ENCODE data around the gene SPTSSA.
"Not testable (repeated sequence)": the region's sequence is repeated elsewhere in the genome, so short reads cannot be mapped to it uniquely, and the experiment has no call there.

Gene SPTSSA

DNA sequence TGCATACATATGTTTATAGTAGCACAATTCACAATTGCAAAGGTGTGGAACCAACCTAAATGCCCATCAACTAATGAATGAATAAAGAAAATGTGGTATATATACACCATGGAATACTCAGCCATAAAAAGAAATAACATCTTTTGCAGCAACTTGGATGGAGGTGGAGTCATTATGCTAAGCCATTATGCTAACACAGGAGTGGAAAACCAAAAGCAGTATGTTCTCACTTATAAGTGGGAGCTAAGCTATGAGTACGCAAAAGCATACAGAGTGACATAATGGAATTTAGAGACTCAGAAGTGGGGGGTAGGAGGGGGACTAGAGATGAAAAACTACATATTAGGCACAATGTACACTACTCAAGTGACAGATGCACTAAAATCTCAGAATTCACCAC, 16.2 kb upstream of the SPTSSA start:
- no CpG with 5 or more reads among the region's 1 CpG for WGBS (ENCODE audit: extremely low coverage, insufficient coverage, low lambda C conversion rate)
- Histone ChIP-seq H3K27ac (ENCODE audit: low read depth, low read length) (no peak overlapping the region), H3K27me3 (ENCODE audit: insufficient read depth, low read length, poor library complexity) (no peaks in the 10 kb centered on the region), H3K79me2 (ENCODE audit: control insufficient read depth, insufficient read depth, low read length) (no peaks in the 10 kb centered on the region), H3K23ac (ENCODE audit: low read length) (no peak overlapping the region), H3K4me3 (ENCODE audit: low read length) (no peak overlapping the region), H2BK120ac (ENCODE audit: low read depth, low read length) (no peak overlapping the region), H2BK15ac (replicated peaks; ENCODE audit: low read depth) (no peak overlapping the region), H3K36me3 (ENCODE audit: control insufficient read depth, insufficient read depth, low read length) (no peaks in the 10 kb centered on the region), H4K5ac (ENCODE audit: low read length) (no peak overlapping the region), H2BK5ac (ENCODE audit: low read length) (no peak overlapping the region), H3K79me1 (ENCODE audit: low read length) (no peaks in the 10 kb centered on the region), H3K9ac (ENCODE audit: low read length) (no peak overlapping the region), H3K4me1 (ENCODE audit: control insufficient read depth, low read depth, low read length) (no peaks in the 10 kb centered on the region), H3K56ac (ENCODE audit: low read length) (no peak overlapping the region), H3K18ac (ENCODE audit: low read length) (no peak overlapping the region), H4K8ac (ENCODE audit: low read depth, low read length) (no peak overlapping the region), H3K4ac (ENCODE audit: low read depth, low read length) (no peak overlapping the region), H3K4me2 (ENCODE audit: low read length) (no peak overlapping the region), H2AK5ac (ENCODE audit: low read length) (no peak overlapping the region)
- no peak for DNase-seq

DNA sequence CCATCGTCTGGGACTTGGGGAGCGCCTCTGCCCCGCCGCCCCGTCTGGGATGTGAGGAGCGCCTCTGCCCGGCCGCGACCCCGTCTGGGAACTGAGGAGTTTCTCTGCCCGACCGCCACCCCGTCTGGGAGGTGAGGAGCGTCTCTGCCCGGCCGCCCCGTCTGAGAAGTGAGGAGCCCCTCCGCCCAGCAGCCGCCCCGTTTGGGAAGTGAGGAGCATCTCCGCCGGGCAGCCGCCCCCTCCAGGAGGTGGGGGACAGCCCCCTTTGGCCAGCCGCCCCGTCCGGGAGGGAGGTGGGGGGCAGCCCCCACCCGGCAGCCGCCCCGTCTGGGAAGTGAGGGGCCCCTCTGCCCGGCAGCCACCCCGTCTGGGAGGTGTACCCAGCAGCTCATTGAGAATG, 14.0 kb upstream of the SPTSSA start:
- H3K4me3 ChIP-seq (ENCODE audit: low read length); H2BK120ac ChIP-seq (ENCODE audit: low read depth, low read length); H3K18ac ChIP-seq (ENCODE audit: low read length); H4K5ac ChIP-seq (ENCODE audit: low read length); H2BK5ac ChIP-seq (ENCODE audit: low read length); H3K23ac ChIP-seq (ENCODE audit: low read length); H4K8ac ChIP-seq (ENCODE audit: low read depth, low read length); H3K4me1 ChIP-seq (ENCODE audit: control insufficient read depth, low read depth, low read length); H3K79me2 ChIP-seq (ENCODE audit: control insufficient read depth, insufficient read depth, low read length); H3K36me3 ChIP-seq (ENCODE audit: control insufficient read depth, insufficient read depth, low read length); H3K27me3 ChIP-seq (ENCODE audit: insufficient read depth, low read length, poor library complexity); H3K56ac ChIP-seq (ENCODE audit: low read length); H3K4ac ChIP-seq (ENCODE audit: low read depth, low read length); H3K79me1 ChIP-seq (ENCODE audit: low read length); H2AK5ac ChIP-seq (ENCODE audit: low read length); DNase-seq; H3K9ac ChIP-seq (ENCODE audit: low read length); H3K4me2 ChIP-seq (ENCODE audit: low read length); H3K27ac ChIP-seq (ENCODE audit: low read depth, low read length); H2BK15ac ChIP-seq (replicated peaks; ENCODE audit: low read depth): not testable (repeated sequence)
- WGBS (ENCODE audit: extremely low coverage, insufficient coverage, low lambda C conversion rate): no CpG with 5 or more reads among the region's 31 CpGs

DNA sequence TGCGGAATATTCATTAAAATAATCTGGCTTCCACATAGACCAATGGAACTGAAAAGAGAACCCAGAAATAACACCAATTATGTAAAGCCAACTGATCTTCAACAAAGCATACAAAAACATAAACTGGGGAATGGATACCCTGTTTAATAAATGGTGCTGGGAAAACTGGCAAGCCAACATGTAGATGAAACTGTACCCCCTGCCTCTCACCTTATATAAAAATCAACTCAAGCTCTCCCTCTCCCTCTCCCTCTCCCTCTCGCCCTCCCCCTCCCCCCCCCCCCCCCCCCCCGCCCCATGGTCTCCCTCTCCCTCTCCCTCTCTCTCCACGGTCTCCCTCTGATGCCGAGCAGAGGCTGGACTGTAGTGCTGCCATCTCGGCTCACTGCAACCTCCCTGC, 13.1 kb upstream of the SPTSSA start:
- no peak overlapping the region for H3K18ac ChIP-seq (ENCODE audit: low read length)
- no peaks in the 10 kb centered on the region for H3K79me1 ChIP-seq (ENCODE audit: low read length)
- no peaks in the 10 kb centered on the region for H3K79me2 ChIP-seq (ENCODE audit: control insufficient read depth, insufficient read depth, low read length)
- no peak overlapping the region for H3K4ac ChIP-seq (ENCODE audit: low read depth, low read length)
- no peak overlapping the region for H3K56ac ChIP-seq (ENCODE audit: low read length)
- H3K9ac ChIP-seq (ENCODE audit: low read length): no peak overlapping the region
- no peak overlapping the region for H2BK15ac ChIP-seq (replicated peaks; ENCODE audit: low read depth)
- H2BK5ac ChIP-seq (ENCODE audit: low read length): no peak overlapping the region
- H3K27ac ChIP-seq (ENCODE audit: low read depth, low read length): no peak overlapping the region
- no peaks in the 10 kb centered on the region for H3K36me3 ChIP-seq (ENCODE audit: control insufficient read depth, insufficient read depth, low read length)
- no CpG with 5 or more reads among the region's 6 CpGs for WGBS (ENCODE audit: extremely low coverage, insufficient coverage, low lambda C conversion rate)
- no peak overlapping the region for H3K23ac ChIP-seq (ENCODE audit: low read length)
- H3K4me1 ChIP-seq (ENCODE audit: control insufficient read depth, low read depth, low read length): no peaks in the 10 kb centered on the region
- no peak overlapping the region for H4K5ac ChIP-seq (ENCODE audit: low read length)
- H3K4me3 ChIP-seq (ENCODE audit: low read length): no peak overlapping the region
- H2BK120ac ChIP-seq (ENCODE audit: low read depth, low read length): no peak overlapping the region
- no peak overlapping the region for H4K8ac ChIP-seq (ENCODE audit: low read depth, low read length)
- no peak overlapping the region for H2AK5ac ChIP-seq (ENCODE audit: low read length)
- no peak overlapping the region for H3K4me2 ChIP-seq (ENCODE audit: low read length)
- DNase-seq: no peak
- no peaks in the 10 kb centered on the region for H3K27me3 ChIP-seq (ENCODE audit: insufficient read depth, low read length, poor library complexity)

DNA sequence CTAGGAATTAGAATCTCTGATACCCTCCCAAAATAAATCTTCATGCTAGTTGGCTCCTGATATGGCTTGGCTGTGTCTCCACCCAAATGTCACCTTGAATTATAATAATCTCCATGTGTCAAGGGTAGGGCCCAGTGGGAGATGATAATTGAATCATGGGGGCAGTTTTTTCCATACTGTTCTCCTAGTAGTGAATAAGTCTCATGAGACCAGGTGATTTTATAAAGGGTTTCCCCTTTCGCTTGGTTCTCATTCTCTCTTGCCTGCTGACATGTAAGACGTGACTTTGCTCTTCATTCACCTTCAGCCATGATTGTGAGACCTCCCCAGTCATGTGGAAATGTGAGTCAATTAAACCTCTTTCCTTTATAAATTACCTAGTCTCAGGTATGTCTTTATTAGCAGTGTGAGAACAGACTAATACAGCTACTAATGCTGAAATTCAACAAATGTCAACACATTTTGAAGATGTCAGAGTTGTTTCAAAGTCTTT, 12.2 kb upstream of the SPTSSA start:
- Histone ChIP-seq H2BK120ac (ENCODE audit: low read depth, low read length) (no peak overlapping the region), H3K4me3 (ENCODE audit: low read length) (no peak overlapping the region), H3K4me2 (ENCODE audit: low read length) (no peak overlapping the region), H4K5ac (ENCODE audit: low read length) (no peak overlapping the region), H2BK5ac (ENCODE audit: low read length) (no peak overlapping the region), H4K8ac (ENCODE audit: low read depth, low read length) (no peak overlapping the region), H2AK5ac (ENCODE audit: low read length) (no peak overlapping the region), H3K27me3 (ENCODE audit: insufficient read depth, low read length, poor library complexity) (no peaks in the 10 kb centered on the region), H3K27ac (ENCODE audit: low read depth, low read length) (no peak overlapping the region), H3K36me3 (ENCODE audit: control insufficient read depth, insufficient read depth, low read length) (no peaks in the 10 kb centered on the region), H3K23ac (ENCODE audit: low read length) (no peak overlapping the region), H3K79me1 (ENCODE audit: low read length) (no peaks in the 10 kb centered on the region), H3K9ac (ENCODE audit: low read length) (no peak overlapping the region), H3K79me2 (ENCODE audit: control insufficient read depth, insufficient read depth, low read length) (no peaks in the 10 kb centered on the region), H3K56ac (ENCODE audit: low read length) (no peak overlapping the region), H2BK15ac (replicated peaks; ENCODE audit: low read depth) (no peak overlapping the region), H3K4ac (ENCODE audit: low read depth, low read length) (no peak overlapping the region), H3K18ac (ENCODE audit: low read length) (no peak overlapping the region), H3K4me1 (ENCODE audit: control insufficient read depth, low read depth, low read length) (no peaks in the 10 kb centered on the region)
- WGBS (ENCODE audit: extremely low coverage, insufficient coverage, low lambda C conversion rate): no CpG with 5 or more reads among the region's 2 CpGs
- no peak for DNase-seq

DNA sequence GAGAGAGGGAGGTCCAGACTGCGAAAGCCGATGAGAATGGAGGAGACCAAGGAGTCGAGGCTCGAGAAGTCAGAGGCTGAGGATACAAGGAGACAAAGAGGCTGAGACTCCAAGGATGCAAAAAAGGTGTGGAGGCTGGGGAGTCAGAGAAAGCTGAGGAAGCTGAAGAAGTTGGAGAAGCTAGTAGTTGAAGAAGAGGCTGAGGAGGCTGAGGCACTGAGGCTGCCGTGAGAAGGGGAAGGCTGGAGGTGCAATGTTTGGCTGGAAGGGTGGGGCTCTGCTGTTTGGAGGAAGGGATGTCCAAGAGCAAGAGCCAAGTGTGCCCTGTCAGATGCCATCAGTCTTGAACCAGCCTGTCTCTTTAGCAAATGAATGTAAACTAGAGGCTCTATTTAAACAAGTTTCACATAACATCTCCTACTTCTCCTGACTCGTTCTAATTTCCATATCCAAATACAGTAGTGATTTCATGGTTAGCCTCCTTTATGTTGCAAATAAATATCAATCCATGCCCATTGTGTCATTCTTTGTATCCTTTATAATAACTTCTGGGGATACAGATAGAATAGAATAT, 10.8 kb upstream of the SPTSSA start:
- no peak overlapping the region for H3K56ac ChIP-seq (ENCODE audit: low read length)
- H2AK5ac ChIP-seq (ENCODE audit: low read length): no peak overlapping the region
- no peak overlapping the region for H2BK15ac ChIP-seq (replicated peaks; ENCODE audit: low read depth)
- no peaks in the 10 kb centered on the region for H3K79me1 ChIP-seq (ENCODE audit: low read length)
- no peak overlapping the region for H3K18ac ChIP-seq (ENCODE audit: low read length)
- H3K27me3 ChIP-seq (ENCODE audit: insufficient read depth, low read length, poor library complexity): no peaks in the 10 kb centered on the region
- H3K9ac ChIP-seq (ENCODE audit: low read length): no peak overlapping the region
- H4K5ac ChIP-seq (ENCODE audit: low read length): no peak overlapping the region
- H3K23ac ChIP-seq (ENCODE audit: low read length): no peak overlapping the region
- no peak for DNase-seq
- H3K4me1 ChIP-seq (ENCODE audit: control insufficient read depth, low read depth, low read length): no peaks in the 10 kb centered on the region
- no peak overlapping the region for H3K4ac ChIP-seq (ENCODE audit: low read depth, low read length)
- H3K36me3 ChIP-seq (ENCODE audit: control insufficient read depth, insufficient read depth, low read length): no peaks in the 10 kb centered on the region
- no peak overlapping the region for H3K4me3 ChIP-seq (ENCODE audit: low read length)
- WGBS (ENCODE audit: extremely low coverage, insufficient coverage, low lambda C conversion rate): no CpG with 5 or more reads among the region's 6 CpGs
- H3K4me2 ChIP-seq (ENCODE audit: low read length): no peak overlapping the region
- no peak overlapping the region for H4K8ac ChIP-seq (ENCODE audit: low read depth, low read length)
- no peak overlapping the region for H2BK5ac ChIP-seq (ENCODE audit: low read length)
- no peaks in the 10 kb centered on the region for H3K79me2 ChIP-seq (ENCODE audit: control insufficient read depth, insufficient read depth, low read length)
- H2BK120ac ChIP-seq (ENCODE audit: low read depth, low read length): no peak overlapping the region
- no peak overlapping the region for H3K27ac ChIP-seq (ENCODE audit: low read depth, low read length)

DNA sequence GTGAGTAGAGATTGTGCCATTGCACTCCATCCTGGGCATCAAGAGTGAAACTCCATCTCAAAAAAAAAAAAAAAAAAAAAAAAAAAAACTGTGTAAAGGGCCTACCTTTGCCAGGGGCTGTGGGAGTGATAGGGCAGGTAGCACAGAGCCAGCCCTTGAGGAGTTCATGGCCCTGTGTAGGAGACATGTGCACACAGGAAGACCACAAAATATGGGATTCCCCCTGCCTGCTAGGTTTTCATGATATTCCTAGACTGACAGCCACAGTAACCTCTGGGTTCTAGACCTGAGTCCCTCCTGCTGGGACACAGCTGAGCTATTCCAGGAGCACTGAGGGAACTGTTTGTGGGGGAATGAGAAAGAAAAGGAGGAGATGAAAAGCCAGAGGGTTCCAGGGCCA, 8.3 kb upstream of the SPTSSA start:
- no peak overlapping the region for H3K9ac ChIP-seq (ENCODE audit: low read length)
- no peak overlapping the region for H3K56ac ChIP-seq (ENCODE audit: low read length)
- H3K4me3 ChIP-seq (ENCODE audit: low read length): no peak overlapping the region
- no peaks in the 10 kb centered on the region for H3K79me2 ChIP-seq (ENCODE audit: control insufficient read depth, insufficient read depth, low read length)
- H2AK5ac ChIP-seq (ENCODE audit: low read length): no peak overlapping the region
- H3K36me3 ChIP-seq (ENCODE audit: control insufficient read depth, insufficient read depth, low read length): no peaks in the 10 kb centered on the region
- no peak overlapping the region for H3K23ac ChIP-seq (ENCODE audit: low read length)
- H3K4me1 ChIP-seq (ENCODE audit: control insufficient read depth, low read depth, low read length): no peaks in the 10 kb centered on the region
- no peak overlapping the region for H4K5ac ChIP-seq (ENCODE audit: low read length)
- H2BK15ac ChIP-seq (replicated peaks; ENCODE audit: low read depth): no peak overlapping the region
- no peak overlapping the region for H3K4ac ChIP-seq (ENCODE audit: low read depth, low read length)
- no peak overlapping the region for H2BK120ac ChIP-seq (ENCODE audit: low read depth, low read length)
- no peaks in the 10 kb centered on the region for H3K79me1 ChIP-seq (ENCODE audit: low read length)
- no peak for DNase-seq
- no peak overlapping the region for H4K8ac ChIP-seq (ENCODE audit: low read depth, low read length)
- no peaks in the 10 kb centered on the region for H3K27me3 ChIP-seq (ENCODE audit: insufficient read depth, low read length, poor library complexity)
- no peak overlapping the region for H3K4me2 ChIP-seq (ENCODE audit: low read length)
- no peak overlapping the region for H3K27ac ChIP-seq (ENCODE audit: low read depth, low read length)
- no peak overlapping the region for H2BK5ac ChIP-seq (ENCODE audit: low read length)
- H3K18ac ChIP-seq (ENCODE audit: low read length): no peak overlapping the region

Data from mesendoderm (in vitro differentiated cells).